ENCODE measurements around the gene SF3A1.

DNA sequence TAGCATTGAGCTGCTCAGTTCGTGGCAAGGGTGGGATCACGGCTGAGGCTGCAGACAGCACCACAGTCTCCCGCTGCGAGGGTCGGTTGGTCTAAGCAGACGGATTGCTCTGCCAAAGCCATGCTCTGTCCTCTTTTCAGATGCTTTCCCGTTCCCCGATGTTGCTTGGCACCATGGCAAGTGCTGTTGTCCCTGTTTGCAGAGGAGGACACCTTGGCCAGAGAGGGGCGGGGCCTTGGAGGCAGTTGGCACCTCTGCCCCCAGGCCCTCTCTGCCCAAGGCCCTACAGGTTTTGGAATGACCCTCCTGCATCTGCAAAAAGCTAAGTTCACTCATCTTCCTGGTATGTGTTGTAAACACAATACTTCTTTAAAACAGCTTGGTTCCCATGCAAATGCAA is 11.7 kb upstream of the SF3A1 start:
- TF ChIP-seq POLR2AphosphoS5 (IDR thresholded peaks at IDR 0.05; ENCODE audit: low read depth) (no peak), GABPA (IDR thresholded peaks at IDR 0.05; ENCODE audit: low read depth) (no peak)
- TF ChIP-seq, protein P1, sequence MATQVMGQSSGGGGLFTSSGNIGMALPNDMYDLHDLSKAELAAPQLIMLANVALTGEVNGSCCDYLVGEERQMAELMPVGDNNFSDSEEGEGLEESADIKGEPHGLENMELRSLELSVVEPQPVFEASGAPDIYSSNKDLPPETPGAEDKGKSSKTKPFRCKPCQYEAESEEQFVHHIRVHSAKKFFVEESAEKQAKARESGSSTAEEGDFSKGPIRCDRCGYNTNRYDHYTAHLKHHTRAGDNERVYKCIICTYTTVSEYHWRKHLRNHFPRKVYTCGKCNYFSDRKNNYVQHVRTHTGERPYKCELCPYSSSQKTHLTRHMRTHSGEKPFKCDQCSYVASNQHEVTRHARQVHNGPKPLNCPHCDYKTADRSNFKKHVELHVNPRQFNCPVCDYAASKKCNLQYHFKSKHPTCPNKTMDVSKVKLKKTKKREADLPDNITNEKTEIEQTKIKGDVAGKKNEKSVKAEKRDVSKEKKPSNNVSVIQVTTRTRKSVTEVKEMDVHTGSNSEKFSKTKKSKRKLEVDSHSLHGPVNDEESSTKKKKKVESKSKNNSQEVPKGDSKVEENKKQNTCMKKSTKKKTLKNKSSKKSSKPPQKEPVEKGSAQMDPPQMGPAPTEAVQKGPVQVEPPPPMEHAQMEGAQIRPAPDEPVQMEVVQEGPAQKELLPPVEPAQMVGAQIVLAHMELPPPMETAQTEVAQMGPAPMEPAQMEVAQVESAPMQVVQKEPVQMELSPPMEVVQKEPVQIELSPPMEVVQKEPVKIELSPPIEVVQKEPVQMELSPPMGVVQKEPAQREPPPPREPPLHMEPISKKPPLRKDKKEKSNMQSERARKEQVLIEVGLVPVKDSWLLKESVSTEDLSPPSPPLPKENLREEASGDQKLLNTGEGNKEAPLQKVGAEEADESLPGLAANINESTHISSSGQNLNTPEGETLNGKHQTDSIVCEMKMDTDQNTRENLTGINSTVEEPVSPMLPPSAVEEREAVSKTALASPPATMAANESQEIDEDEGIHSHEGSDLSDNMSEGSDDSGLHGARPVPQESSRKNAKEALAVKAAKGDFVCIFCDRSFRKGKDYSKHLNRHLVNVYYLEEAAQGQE (IDR thresholded peaks at IDR 0.05; ENCODE audit: insufficient replicate concordance, low read depth), result no peak
- TF ChIP-seq, protein P2, sequence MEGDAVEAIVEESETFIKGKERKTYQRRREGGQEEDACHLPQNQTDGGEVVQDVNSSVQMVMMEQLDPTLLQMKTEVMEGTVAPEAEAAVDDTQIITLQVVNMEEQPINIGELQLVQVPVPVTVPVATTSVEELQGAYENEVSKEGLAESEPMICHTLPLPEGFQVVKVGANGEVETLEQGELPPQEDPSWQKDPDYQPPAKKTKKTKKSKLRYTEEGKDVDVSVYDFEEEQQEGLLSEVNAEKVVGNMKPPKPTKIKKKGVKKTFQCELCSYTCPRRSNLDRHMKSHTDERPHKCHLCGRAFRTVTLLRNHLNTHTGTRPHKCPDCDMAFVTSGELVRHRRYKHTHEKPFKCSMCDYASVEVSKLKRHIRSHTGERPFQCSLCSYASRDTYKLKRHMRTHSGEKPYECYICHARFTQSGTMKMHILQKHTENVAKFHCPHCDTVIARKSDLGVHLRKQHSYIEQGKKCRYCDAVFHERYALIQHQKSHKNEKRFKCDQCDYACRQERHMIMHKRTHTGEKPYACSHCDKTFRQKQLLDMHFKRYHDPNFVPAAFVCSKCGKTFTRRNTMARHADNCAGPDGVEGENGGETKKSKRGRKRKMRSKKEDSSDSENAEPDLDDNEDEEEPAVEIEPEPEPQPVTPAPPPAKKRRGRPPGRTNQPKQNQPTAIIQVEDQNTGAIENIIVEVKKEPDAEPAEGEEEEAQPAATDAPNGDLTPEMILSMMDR (IDR thresholded peaks at IDR 0.05; ENCODE audit: insufficient read depth, low read length), result no peak

All from HL-60 (cell line).